ENCODE results near the gene ANGEL1. TPM values are rescaled to one million over a fixed set of nuclear protein-coding genes. Genes with fewer than 3 reads are reported as not detected.

The ANGEL1 gene
- total and polyA plus RNA-seq, 2 of the 13 experiments (the other 11 are each of a cell fraction or from before 2014, with no cell fraction given) = 14.3 to 20.1 TPM

DNA sequence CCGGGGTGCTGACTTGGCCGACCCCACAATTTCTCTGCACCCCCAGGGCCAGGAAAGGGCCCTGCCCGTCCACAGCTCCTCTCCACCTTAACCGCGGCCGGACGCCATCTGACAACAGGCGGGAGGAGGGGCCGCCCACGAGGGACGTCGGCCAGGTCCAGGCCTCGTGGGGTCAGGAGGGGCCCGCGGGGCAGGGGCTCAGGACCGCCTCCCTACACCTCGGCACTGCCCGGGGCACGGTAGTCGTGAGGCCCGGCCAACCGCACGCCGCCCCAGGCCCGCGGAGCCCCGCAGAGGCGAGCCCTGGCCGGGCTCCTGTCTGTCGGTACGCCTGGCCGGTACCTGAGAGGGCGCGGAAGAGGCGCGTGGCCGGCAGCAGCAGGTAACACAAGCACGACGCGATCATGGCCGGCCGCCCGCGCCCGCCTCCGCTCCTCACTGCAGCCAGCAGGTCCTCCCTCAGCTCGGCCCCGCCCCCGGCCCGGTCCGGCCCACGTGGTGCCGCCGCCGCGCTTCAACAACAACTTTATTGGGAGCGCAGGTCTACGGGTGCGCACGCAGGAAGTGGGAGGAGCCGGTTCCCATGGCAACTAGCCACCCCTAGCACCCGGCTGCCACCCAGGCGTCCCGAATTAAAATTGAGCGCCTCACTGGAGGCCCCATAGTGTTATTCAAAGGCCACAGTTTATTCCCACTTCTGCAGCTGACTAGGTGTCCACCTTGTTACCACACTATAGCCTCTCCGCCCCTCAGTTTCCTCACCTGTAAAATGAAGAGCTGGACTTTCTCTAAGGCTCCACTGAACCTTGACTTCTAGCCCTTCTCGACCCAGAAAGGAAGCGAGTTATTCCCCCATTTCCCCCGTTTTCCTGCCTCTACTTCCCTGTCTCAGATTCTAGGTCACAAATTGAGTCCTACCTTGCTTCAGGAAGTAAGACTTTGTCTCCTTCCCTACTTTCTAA, at the start of gene ANGEL1 (continued):
- TF ChIP-seq, protein P1, sequence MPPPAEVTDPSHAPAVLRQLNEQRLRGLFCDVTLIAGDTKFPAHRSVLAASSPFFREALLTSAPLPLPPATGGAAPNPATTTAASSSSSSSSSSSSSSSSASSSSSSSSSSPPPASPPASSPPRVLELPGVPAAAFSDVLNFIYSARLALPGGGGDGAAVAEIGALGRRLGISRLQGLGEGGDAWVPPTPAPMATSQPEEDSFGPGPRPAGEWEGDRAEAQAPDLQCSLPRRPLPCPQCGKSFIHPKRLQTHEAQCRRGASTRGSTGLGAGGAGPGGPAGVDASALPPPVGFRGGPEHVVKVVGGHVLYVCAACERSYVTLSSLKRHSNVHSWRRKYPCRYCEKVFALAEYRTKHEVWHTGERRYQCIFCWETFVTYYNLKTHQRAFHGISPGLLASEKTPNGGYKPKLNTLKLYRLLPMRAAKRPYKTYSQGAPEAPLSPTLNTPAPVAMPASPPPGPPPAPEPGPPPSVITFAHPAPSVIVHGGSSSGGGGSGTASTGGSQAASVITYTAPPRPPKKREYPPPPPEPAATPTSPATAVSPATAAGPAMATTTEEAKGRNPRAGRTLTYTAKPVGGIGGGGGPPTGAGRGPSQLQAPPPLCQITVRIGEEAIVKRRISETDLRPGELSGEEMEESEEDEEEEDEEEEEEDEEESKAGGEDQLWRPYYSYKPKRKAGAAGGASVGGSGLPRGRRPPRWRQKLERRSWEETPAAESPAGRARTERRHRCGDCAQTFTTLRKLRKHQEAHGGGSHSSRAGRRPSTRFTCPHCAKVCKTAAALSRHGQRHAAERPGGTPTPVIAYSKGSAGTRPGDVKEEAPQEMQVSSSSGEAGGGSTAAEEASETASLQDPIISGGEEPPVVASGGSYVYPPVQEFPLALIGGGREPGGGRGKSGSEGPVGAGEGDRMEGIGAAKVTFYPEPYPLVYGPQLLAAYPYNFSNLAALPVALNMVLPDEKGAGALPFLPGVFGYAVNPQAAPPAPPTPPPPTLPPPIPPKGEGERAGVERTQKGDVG (CRISPR knock-in tag; IDR thresholded peaks at IDR 0.05; ENCODE audit: borderline replicate concordance) = no peak
- no peak for TF ChIP-seq JUNB (CRISPR knock-in tag; IDR thresholded peaks at IDR 0.05; ENCODE audit: borderline replicate concordance)
- no peak for TF ChIP-seq AHR (CRISPR knock-in tag; IDR thresholded peaks at IDR 0.05)
- no peak for TF ChIP-seq ZNF34 (CRISPR knock-in tag; IDR thresholded peaks at IDR 0.05; ENCODE audit: borderline replicate concordance)
- TF ChIP-seq HOXA5 (CRISPR knock-in tag; IDR thresholded peaks at IDR 0.05) = 0 out of 2 replicates have a peak, but pooled peaks have one; percentile 25
- TF ChIP-seq, protein P2, sequence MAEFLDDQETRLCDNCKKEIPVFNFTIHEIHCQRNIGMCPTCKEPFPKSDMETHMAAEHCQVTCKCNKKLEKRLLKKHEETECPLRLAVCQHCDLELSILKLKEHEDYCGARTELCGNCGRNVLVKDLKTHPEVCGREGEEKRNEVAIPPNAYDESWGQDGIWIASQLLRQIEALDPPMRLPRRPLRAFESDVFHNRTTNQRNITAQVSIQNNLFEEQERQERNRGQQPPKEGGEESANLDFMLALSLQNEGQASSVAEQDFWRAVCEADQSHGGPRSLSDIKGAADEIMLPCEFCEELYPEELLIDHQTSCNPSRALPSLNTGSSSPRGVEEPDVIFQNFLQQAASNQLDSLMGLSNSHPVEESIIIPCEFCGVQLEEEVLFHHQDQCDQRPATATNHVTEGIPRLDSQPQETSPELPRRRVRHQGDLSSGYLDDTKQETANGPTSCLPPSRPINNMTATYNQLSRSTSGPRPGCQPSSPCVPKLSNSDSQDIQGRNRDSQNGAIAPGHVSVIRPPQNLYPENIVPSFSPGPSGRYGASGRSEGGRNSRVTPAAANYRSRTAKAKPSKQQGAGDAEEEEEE (CRISPR knock-in tag; IDR thresholded peaks at IDR 0.05; ENCODE audit: borderline replicate concordance) = no peak
- no peak for TF ChIP-seq SRSF9 (IDR thresholded peaks at IDR 0.05; ENCODE audit: borderline replicate concordance, insufficient read depth, low read depth, low read length, poor library complexity, severe bottlenecking)
- TF ChIP-seq RXRA (CRISPR knock-in tag; IDR thresholded peaks at IDR 0.05) = peak; percentile 57
- no peak for TF ChIP-seq HNRNPL (IDR thresholded peaks at IDR 0.05; ENCODE audit: low read depth, low read length)
- TF ChIP-seq SRSF1 (optimal IDR thresholded peaks at IDR 0.05; ENCODE audit: low read depth, low read length) = peak; percentile 28
- TF ChIP-seq POLR2AphosphoS5 (IDR thresholded peaks at IDR 0.05; ENCODE audit: low read depth, low read length) = peak; percentile 79
- TF ChIP-seq ZFX (CRISPR knock-in tag; IDR thresholded peaks at IDR 0.05; ENCODE audit: low read depth) = peak; percentile 90
- peak; percentile 85 for TF ChIP-seq ZBTB38 (CRISPR knock-in tag; IDR thresholded peaks at IDR 0.05)
- no peak for TF ChIP-seq FOXK2 (IDR thresholded peaks at IDR 0.05)
- peak; percentile 82; the same call in 1 of the 2 replicates for TF ChIP-seq ZNF431 (CRISPR knock-in tag; IDR thresholded peaks at IDR 0.05; ENCODE audit: borderline replicate concordance, low read depth)
- TF ChIP-seq, protein P3, sequence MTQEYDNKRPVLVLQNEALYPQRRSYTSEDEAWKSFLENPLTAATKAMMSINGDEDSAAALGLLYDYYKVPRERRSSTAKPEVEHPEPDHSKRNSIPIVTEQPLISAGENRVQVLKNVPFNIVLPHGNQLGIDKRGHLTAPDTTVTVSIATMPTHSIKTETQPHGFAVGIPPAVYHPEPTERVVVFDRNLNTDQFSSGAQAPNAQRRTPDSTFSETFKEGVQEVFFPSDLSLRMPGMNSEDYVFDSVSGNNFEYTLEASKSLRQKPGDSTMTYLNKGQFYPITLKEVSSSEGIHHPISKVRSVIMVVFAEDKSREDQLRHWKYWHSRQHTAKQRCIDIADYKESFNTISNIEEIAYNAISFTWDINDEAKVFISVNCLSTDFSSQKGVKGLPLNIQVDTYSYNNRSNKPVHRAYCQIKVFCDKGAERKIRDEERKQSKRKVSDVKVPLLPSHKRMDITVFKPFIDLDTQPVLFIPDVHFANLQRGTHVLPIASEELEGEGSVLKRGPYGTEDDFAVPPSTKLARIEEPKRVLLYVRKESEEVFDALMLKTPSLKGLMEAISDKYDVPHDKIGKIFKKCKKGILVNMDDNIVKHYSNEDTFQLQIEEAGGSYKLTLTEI (CRISPR knock-in tag; conservative IDR thresholded peaks at IDR 0.05) = no peak
- TF ChIP-seq, protein P4, sequence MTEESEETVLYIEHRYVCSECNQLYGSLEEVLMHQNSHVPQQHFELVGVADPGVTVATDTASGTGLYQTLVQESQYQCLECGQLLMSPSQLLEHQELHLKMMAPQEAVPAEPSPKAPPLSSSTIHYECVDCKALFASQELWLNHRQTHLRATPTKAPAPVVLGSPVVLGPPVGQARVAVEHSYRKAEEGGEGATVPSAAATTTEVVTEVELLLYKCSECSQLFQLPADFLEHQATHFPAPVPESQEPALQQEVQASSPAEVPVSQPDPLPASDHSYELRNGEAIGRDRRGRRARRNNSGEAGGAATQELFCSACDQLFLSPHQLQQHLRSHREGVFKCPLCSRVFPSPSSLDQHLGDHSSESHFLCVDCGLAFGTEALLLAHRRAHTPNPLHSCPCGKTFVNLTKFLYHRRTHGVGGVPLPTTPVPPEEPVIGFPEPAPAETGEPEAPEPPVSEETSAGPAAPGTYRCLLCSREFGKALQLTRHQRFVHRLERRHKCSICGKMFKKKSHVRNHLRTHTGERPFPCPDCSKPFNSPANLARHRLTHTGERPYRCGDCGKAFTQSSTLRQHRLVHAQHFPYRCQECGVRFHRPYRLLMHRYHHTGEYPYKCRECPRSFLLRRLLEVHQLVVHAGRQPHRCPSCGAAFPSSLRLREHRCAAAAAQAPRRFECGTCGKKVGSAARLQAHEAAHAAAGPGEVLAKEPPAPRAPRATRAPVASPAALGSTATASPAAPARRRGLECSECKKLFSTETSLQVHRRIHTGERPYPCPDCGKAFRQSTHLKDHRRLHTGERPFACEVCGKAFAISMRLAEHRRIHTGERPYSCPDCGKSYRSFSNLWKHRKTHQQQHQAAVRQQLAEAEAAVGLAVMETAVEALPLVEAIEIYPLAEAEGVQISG (CRISPR knock-in tag; IDR thresholded peaks at IDR 0.05) = peak; percentile 91

Measured in HepG2 (cell line).